Activated T-helper 17 cell treated with anti-CD3 and anti-CD28 coated beads, Interleukin-2, amount 50 U/mL, for 72 hours (primary cell): ENCODE data around the gene CORO2B. TPM values are rescaled to one million over a fixed set of nuclear protein-coding genes. Genes with fewer than 3 reads are reported as not detected.

ENCODE experiments used
- ATAC-seq: fragments of 150-1000 bp; cut with Tn5 transposase; replicated peaks from 2 replicates; pipeline ENCODE4 v1.10.0; 2021; ENCODE audit warnings: mild to moderate bottlenecking, moderate library complexity
- H3K27ac Mint-ChIP-seq: one replicate; pipeline ENCODE4 v1.8.0; 2022; ENCODE audit warnings: mixed read lengths
- H3K27me3 Mint-ChIP-seq: one replicate; pipeline ENCODE4 v1.8.0; 2022; ENCODE audit warnings: mixed read lengths
- H3K36me3 Mint-ChIP-seq: one replicate; pipeline ENCODE4 v1.8.0; 2022; ENCODE audit warnings: low read depth, mild to moderate bottlenecking, mixed read lengths
- H3K4me1 Mint-ChIP-seq: one replicate; pipeline ENCODE4 v1.8.0; 2022; ENCODE audit warnings: mixed read lengths
- H3K4me3 Mint-ChIP-seq: one replicate; pipeline ENCODE4 v1.8.0; 2022; ENCODE audit warnings: mild to moderate bottlenecking, mixed read lengths
- H3K9me3 Mint-ChIP-seq: one replicate; pipeline ENCODE4 v1.8.0; 2022; ENCODE audit warnings: mixed read lengths
- total RNA-seq, 2 donors: library from RNA; stranded (reverse); gene quantifications; one replicate each; pipeline ENCODE4 v1.2.3, GENCODE V29; 2022

CORO2B gene
- under 1 TPM in 1 of 2 donors, not detected in 1; 0.26 TPM for total RNA-seq

GRCh38 chr15:68578980-68579935 is at the start of gene CORO2B:
TSS of gene CORO2B (plus strand) at chr15:68578993. CDS start at chr15:68579263, 270 bp downstream.
- peak; percentile 22 for ATAC-seq
- Mint-ChIP-seq H3K9me3 (no peaks in the 10 kb centered on the region), H3K4me1 (peaks cover 6% of the 10 kb centered on the region), H3K36me3 (peaks cover 6% of the 10 kb centered on the region), H3K27ac (no peak within 1 kb of the TSS), H3K27me3 (peaks cover 47% of the 10 kb centered on the region), H3K4me3 (peak within 1 kb of the TSS; percentile 69)

- Mint-ChIP-seq H3K27ac (no peak overlapping the region), H3K4me1 (no peaks in the 10 kb centered on the region), H3K9me3 (peaks cover 19% of the 10 kb centered on the region), H3K36me3 (no peaks in the 10 kb centered on the region), H3K27me3 (peaks cover 39% of the 10 kb centered on the region), H3K4me3 (no peak overlapping the region)
- no peak for ATAC-seq
These were observed 47.2 kb upstream of the CORO2B start for GRCh38 chr15:68531387-68532179.

GRCh38 chr15:68536331-68537095 is 42.3 kb upstream of the CORO2B start:
- no peaks in the 10 kb centered on the region for H3K36me3 Mint-ChIP-seq
- ATAC-seq: no peak
- no peaks in the 10 kb centered on the region for H3K4me1 Mint-ChIP-seq
- H3K27me3 Mint-ChIP-seq: peaks cover 34% of the 10 kb centered on the region
- no peak overlapping the region for H3K4me3 Mint-ChIP-seq
- H3K27ac Mint-ChIP-seq: no peak overlapping the region
- H3K9me3 Mint-ChIP-seq: peaks cover 15% of the 10 kb centered on the region

- H3K4me3 Mint-ChIP-seq: no peak overlapping the region
- H3K36me3 Mint-ChIP-seq: no peaks in the 10 kb centered on the region
- H3K27ac Mint-ChIP-seq: no peak overlapping the region
- H3K27me3 Mint-ChIP-seq: peaks cover 38% of the 10 kb centered on the region
- no peaks in the 10 kb centered on the region for H3K4me1 Mint-ChIP-seq
- H3K9me3 Mint-ChIP-seq: peaks cover 14% of the 10 kb centered on the region
- no peak for ATAC-seq
These were observed 41.7 kb upstream of the CORO2B start for GRCh38 chr15:68537097-68537496.

GRCh38 chr15:68537506-68537905 is 41.3 kb upstream of the CORO2B start:
- Mint-ChIP-seq H3K27me3 (peaks cover 37% of the 10 kb centered on the region), H3K9me3 (peaks cover 10% of the 10 kb centered on the region)

GRCh38 chr15:68538311-68538710 is 40.5 kb upstream of the CORO2B start:
- H3K9me3 Mint-ChIP-seq: peaks cover 4% of the 10 kb centered on the region
- H3K27me3 Mint-ChIP-seq: peaks cover 30% of the 10 kb centered on the region
- no peak for ATAC-seq
- H3K4me3 Mint-ChIP-seq: no peak overlapping the region
- no peak overlapping the region for H3K27ac Mint-ChIP-seq
- H3K36me3 Mint-ChIP-seq: no peaks in the 10 kb centered on the region
- H3K4me1 Mint-ChIP-seq: no peaks in the 10 kb centered on the region

More at GRCh38 chr15:68537506-68537905, 41.3 kb upstream of the CORO2B start:
- Mint-ChIP-seq H3K4me3 (no peak overlapping the region), H3K4me1 (no peaks in the 10 kb centered on the region), H3K27ac (no peak overlapping the region), H3K36me3 (no peaks in the 10 kb centered on the region)
- ATAC-seq: no peak

- Mint-ChIP-seq H3K27me3 (peaks cover 30% of the 10 kb centered on the region), H3K4me1 (no peaks in the 10 kb centered on the region), H3K36me3 (no peaks in the 10 kb centered on the region), H3K9me3 (no peaks in the 10 kb centered on the region), H3K27ac (no peak overlapping the region), H3K4me3 (no peak overlapping the region)
- ATAC-seq: no peak
These were observed 37.0 kb upstream of the CORO2B start for GRCh38 chr15:68541743-68542142.

- Mint-ChIP-seq H3K36me3 (no peaks in the 10 kb centered on the region), H3K27ac (no peak overlapping the region), H3K4me3 (no peak overlapping the region), H3K27me3 (peaks cover 31% of the 10 kb centered on the region), H3K9me3 (no peaks in the 10 kb centered on the region), H3K4me1 (no peaks in the 10 kb centered on the region)
- ATAC-seq: no peak
These were observed 36.4 kb upstream of the CORO2B start for GRCh38 chr15:68542348-68542747.

GRCh38 chr15:68542771-68543164 is 36.0 kb upstream of the CORO2B start:
- Mint-ChIP-seq H3K27me3 (peaks cover 31% of the 10 kb centered on the region), H3K4me3 (no peak overlapping the region), H3K4me1 (no peaks in the 10 kb centered on the region), H3K27ac (no peak overlapping the region), H3K9me3 (no peaks in the 10 kb centered on the region), H3K36me3 (no peaks in the 10 kb centered on the region)
- no peak for ATAC-seq

GRCh38 chr15:68543165-68544008 is 35.4 kb upstream of the CORO2B start:
- Mint-ChIP-seq H3K36me3 (no peaks in the 10 kb centered on the region), H3K27ac (no peak overlapping the region), H3K4me1 (no peaks in the 10 kb centered on the region), H3K4me3 (no peak overlapping the region), H3K27me3 (peaks cover 34% of the 10 kb centered on the region), H3K9me3 (no peaks in the 10 kb centered on the region)
- no peak for ATAC-seq

- no peak for ATAC-seq
- H3K36me3 Mint-ChIP-seq: no peaks in the 10 kb centered on the region
- H3K4me1 Mint-ChIP-seq: no peaks in the 10 kb centered on the region
- H3K4me3 Mint-ChIP-seq: no peak overlapping the region
- H3K27ac Mint-ChIP-seq: no peak overlapping the region
- H3K27me3 Mint-ChIP-seq: peaks cover 35% of the 10 kb centered on the region
- no peaks in the 10 kb centered on the region for H3K9me3 Mint-ChIP-seq
These were observed 32.5 kb upstream of the CORO2B start for GRCh38 chr15:68546318-68546717.

GRCh38 chr15:68548364-68548763 is 30.4 kb upstream of the CORO2B start:
- peak; percentile 90 for ATAC-seq
- no peaks in the 10 kb centered on the region for H3K4me1 Mint-ChIP-seq

GRCh38 chr15:68550004-68550403 is 28.8 kb upstream of the CORO2B start:
- no peak overlapping the region for H3K27ac Mint-ChIP-seq
- no peak overlapping the region for H3K4me3 Mint-ChIP-seq
- no peaks in the 10 kb centered on the region for H3K9me3 Mint-ChIP-seq
- H3K27me3 Mint-ChIP-seq: peaks cover 41% of the 10 kb centered on the region
- no peak for ATAC-seq
- no peaks in the 10 kb centered on the region for H3K4me1 Mint-ChIP-seq
- H3K36me3 Mint-ChIP-seq: no peaks in the 10 kb centered on the region

More at GRCh38 chr15:68548364-68548763, 30.4 kb upstream of the CORO2B start:
- no peak overlapping the region for H3K27ac Mint-ChIP-seq
- no peaks in the 10 kb centered on the region for H3K36me3 Mint-ChIP-seq
- H3K9me3 Mint-ChIP-seq: no peaks in the 10 kb centered on the region
- H3K4me3 Mint-ChIP-seq: no peak overlapping the region
- H3K27me3 Mint-ChIP-seq: peaks cover 35% of the 10 kb centered on the region
